ELF-1 (cell line): Measurements from ENCODE around the gene OR2T6.
"Not testable (repeated sequence)": the region's sequence is repeated elsewhere in the genome, so short reads cannot be mapped to it uniquely, and the experiment has no call there.

ENCODE experiments used
- DNase-seq: peaks from one replicate; pipeline ENCODE4 v3.0.0-alpha.2; 2016; ENCODE audit warnings: low read depth, low spot score

The OR2T6 gene

GRCh38 chr1:248375446-248375845 lies at the start of gene OR2T6:
Gene OR2T6 (plus strand): TSS chr1:248375746. CDS start chr1:248387609, 11,863 bp downstream.
- DNase-seq, result no peak

GRCh38 chr1:248343451-248343850 lies 32.1 kb upstream of the OR2T6 start:
- no peak for DNase-seq

DNA sequence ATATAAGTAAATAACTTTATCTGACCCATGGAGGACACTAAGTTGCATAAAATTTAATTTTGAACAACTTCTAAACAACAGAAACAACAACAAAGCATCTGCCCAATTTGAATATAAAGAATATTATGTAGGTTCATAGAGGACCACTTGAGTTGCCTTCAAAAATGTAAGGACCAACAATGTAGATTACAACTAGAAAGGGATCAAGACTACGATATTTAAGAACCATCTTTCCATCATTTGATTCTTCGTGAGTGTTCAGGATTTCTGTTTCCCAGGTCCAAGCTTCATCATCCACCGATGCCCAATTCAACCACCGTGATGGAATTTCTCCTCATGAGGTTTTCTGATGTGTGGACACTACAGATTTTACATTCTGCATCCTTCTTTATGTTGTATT lies 27.1 kb upstream of the OR2T6 start, which contains the start of gene OR14C36:
TSS of gene OR14C36 (plus strand) at position 301 of the 400 bp plus-strand sequence. CDS start at position 301, 0 bp downstream.
- DNase-seq, result no peak

- DNase-seq, result no peak
These were observed 16.1 kb upstream of the OR2T6 start for GRCh38 chr1:248359415-248359814.

DNA sequence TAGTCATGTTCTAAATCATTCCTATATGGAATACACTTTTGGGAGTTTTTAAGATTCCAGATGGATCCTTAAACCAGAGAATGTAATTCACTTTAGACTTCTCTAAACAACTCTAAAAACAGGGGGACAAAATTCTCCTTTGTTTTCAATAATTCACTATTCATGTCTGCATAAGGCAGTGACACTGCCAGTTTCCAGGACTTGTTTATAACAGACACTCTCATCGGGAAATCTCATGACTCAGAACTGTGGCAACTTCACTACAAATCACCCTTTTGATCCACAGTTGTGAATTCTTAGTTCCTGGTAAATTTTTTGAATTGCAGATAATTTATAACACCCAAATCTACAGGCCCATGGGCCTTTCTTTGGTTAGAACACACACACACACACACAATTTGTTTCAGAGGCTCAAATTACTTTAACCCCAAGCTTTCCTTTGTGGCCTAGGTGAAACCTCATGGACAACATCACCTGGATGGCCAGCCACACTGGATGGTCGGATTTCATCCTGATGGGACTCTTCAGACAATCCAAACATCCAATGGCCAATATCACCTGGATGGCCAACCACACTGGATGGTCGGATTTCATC lies 14.3 kb upstream of the OR2T6 start, which contains the start of gene OR2T4:
TSS of gene OR2T4 (plus strand) at position 545 of the 595 bp plus-strand sequence. CDS start at position 545, 0 bp downstream.
- DNase-seq, result no peak

GRCh38 chr1:248366609-248367008 lies 8.9 kb upstream of the OR2T6 start:
- DNase-seq, result no peak

GRCh38 chr1:248372394-248372793 lies 3.2 kb upstream of the OR2T6 start:
- no peak for DNase-seq

DNA sequence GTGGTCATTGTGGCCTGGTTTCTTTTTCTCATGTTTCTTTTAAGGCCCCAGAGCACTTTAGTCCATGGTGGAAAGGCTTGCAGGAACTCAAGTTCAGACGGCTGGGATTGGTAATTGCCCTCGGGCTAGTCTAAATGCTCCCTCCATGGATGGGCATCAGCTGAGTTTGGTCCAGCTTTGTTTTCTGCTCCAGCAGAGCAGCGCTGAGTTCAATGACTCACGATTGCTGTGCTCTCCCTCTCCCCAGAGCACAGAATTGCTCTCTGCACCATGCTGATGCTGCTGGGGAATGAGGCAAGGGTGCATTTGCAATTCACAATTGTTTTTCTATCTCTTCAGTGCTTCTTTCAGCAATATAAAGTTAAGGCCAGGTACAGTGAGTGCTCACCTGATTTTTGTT lies 1.8 kb upstream of the OR2T6 start:
- no peak for DNase-seq

- no peak for DNase-seq
These were observed 1.4 kb downstream of the OR2T6 start for GRCh38 chr1:248376916-248377315.

DNA sequence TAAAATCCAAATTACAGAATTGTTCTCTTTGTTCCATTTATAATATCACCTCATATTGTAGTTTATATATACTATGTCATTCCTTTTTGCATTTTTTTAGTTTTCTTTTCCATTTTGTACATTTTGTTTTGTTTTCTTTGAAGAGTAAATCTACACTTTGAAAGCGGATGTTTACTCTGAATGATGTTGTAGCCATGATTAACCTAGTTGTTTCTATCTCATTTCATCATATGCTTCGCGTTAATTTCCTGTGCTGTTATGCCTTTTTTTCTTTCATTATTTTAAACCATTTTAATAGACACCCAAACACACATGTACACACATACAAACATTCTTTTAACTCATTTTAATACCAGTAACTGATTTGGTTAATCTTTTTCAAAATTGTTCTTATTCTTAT lies 5.3 kb downstream of the OR2T6 start:
- DNase-seq, result no peak

DNA sequence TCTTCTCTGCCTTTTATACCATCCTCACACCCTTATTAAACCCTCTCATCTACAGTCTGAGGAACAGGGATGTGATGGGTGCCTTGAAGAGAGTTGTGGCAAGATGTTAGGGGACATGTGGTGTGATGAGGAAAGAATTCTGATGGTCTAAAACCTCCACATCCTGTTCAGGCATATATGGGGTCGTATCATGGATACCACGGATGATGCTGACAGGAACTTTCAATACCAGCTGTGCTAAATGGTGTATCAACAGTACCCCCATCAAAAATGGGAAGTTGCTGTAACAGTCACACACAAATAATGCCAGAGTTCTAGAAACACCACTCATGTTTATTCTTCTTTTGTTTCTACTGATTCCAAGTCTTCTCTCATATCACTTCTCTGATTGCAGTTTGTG lies 12.9 kb downstream of the OR2T6 start:
- no peak for DNase-seq

DNA sequence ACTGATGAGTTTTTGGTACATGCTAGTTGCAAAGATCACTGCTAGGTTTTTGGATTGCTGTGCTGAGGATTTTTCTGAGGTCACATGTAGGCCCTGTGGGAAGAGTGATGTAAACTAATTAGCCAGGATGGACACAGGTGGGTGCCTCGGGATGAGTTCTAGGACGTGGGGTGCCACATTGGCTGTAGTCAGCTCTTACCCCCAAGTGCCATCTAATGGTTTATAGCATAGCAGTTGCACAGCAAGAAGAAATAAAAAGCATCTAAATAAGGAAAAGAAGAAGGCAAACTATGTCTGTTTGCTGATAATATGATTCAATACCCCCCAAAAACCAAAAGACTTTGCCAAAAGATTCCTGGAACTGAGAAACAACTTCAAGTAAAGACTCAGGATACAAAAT lies 17.5 kb downstream of the OR2T6 start:
- no peak for DNase-seq

DNA sequence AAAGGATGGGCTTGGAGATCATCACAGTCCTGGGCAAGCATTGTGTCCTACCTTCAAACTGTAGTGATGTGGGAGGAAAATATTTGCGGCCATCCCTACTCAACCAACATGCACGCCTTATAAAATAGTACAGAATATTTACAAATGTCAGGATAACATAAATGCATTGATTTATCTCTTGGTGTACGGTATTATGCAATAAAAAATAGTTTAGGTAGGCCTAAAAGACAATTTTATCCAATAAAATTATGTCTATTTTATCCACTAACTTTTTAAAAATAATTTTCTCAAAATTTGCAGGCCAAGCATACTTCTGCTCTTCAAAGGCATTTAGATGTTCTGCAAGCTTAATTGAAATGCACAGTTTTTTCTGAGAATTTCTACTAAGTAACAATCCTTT lies 27.2 kb downstream of the OR2T6 start, which contains the start of gene OR2T1:
TSS of gene OR2T1 (plus strand) at position 301 of the 400 bp plus-strand sequence. CDS start 3,100 bp downstream, outside the sequence.
- DNase-seq, result no peak

GRCh38 chr1:248404024-248404423 lies 28.5 kb downstream of the OR2T6 start:
- DNase-seq, result no peak

DNA sequence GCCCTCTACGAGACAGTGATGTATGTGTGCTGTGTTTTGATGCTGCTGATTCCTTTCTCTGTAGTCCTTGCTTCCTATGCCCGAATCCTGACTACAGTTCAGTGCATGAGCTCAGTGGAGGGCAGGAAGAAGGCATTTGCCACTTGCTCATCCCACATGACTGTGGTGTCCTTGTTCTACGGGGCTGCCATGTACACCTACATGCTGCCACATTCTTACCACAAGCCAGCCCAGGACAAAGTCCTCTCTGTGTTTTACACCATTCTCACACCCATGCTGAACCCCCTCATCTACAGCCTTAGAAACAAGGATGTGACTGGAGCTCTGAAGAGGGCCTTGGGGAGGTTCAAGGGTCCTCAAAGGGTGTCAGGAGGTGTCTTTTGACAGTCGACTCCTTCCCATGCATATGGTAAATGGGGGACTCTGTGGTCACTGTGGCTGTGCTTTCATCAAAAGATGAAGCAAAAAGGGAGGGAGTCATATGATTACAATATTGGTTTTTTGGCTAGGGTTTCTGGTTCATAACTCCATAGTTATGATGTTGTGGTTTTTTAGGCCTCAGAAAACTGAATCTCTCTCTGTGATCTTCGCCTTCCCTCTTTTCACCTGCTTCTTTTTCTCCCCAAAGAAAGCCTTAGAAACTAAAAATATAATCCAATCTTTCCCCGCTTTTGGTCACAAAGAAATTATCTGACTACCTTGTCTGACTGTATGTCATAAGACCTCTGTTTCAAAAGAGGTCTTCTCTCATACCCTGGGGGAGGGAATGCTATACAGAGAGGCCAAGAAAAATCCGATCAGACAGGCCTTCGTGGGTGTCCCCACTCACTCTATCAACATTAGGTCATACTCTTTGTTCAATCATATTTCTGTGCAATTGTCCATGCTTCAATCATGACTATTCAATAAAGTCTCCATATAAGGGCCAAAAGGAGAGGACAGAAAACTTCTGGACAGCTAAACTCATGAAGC lies 31.5 kb downstream of the OR2T6 start:
- DNase-seq, result no peak

DNA sequence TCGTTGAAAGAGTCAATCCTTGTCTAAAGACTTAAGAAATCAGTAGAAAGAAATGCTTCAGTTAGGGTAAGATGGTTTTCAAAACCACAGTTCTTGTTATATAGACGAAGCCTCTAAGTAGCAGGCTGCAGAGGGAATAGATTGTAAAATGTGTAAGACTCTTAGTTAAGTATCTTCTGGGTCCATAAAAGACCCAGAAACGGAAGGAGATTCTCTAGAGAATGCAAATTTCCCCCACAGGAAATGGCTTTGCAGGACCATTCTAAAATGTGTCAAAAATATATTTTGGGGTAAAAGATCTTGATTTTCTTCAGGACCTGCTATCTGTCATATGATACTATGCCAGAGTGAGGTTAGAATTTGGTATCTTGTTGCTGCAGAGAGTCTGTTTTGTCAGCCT lies 40.7 kb downstream of the OR2T6 start:
- no peak for DNase-seq

- no peak for DNase-seq
These were observed 42.3 kb downstream of the OR2T6 start for GRCh38 chr1:248417854-248418253.

- no peak for DNase-seq
These were observed 45.8 kb downstream of the OR2T6 start for GRCh38 chr1:248421384-248421783.

DNA sequence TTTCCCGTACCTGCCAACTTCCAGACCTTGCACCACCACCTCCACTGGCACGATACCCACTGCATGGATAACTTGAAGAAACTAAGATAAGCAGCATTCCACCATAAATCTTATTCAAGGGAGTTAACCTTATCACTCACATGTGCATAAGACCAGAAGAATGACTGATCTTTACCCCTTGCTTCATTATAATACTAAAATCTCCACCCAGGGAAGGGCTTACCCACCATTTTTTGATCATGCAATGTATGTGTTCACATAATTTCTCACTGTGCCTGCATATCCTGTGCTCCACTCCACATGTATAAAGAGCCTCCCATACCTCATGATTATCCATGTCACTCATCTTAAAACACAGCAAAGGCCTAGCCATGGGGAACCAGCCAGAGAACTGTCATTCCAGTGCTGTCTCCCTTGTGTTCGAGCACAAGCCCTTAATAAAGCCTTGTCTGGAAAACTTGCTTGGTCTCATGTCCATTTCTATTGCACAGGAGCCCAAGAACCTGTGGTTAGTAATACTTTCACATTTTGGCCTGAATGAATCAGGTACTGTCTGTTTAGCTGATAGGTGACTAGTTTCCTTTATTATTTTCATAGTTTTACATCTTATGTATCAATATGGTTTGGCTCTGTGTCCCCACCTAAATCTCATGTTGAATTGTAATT lies 52.1 kb downstream of the OR2T6 start:
- not testable (repeated sequence) for DNase-seq

DNA sequence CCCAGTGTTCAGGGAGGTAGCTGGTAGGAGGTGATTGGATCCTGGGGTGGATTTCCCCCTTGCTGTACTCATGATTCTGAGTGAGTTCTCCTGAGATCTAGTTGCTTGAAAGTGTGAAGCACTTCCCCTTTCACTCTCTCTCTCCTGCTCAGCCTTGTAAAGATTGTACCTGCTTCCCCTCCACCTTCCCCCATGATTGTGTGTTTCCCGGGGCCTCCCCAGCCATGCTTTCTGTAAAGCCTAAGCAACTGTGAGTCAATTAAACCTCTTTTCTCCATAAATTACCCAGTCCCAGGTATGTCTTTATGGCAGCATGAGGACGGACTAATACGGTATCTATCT lies 52.6 kb downstream of the OR2T6 start:
- not testable (repeated sequence) for DNase-seq

DNA sequence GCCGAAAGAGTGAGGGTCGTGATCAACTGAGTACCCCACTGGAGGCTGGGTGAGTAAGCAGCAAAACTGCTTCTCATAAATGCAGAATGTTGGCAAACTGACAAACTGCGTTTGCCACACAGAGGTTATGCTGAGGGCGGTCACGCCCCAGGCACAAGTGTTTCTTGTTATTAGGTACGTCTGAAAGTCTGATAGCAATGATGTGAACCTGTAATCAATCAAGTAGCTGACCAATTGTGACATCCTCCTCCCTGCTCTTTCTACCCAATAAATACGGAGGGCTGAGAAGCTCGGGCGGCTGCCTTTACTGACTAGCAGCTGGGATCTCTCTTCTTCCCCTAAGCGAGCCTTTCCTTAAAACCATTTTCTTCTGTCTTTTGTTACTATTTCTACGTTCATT lies 56.1 kb downstream of the OR2T6 start:
- not testable (repeated sequence) for DNase-seq

GRCh38 chr1:248432201-248432600 lies 56.7 kb downstream of the OR2T6 start:
- not testable (repeated sequence) for DNase-seq
